ENCODE measurements around the gene SKOR1.

GRCh38 chr15:67785431-67785830, 39.9 kb upstream of the SKOR1 start:
- TF ChIP-seq CTCF (IDR thresholded peaks at IDR 0.05) (no peak), EP300 (IDR thresholded peaks at IDR 0.05) (no peak), POLR2A (IDR thresholded peaks at IDR 0.05) (no peak)
